Measurements from ENCODE around the gene PPP1R1C.

The PPP1R1C gene

GRCh38 chr2:182067393-182067792 lies 81.7 kb downstream of the PPP1R1C start:
- H3K4me2 ChIP-seq: no peak overlapping the region
- H3K9me3 ChIP-seq (replicated peaks in 1 of 11): no peaks in the 10 kb centered on the region
- no peaks in the 10 kb centered on the region for H3K27me3 ChIP-seq
- H3K36me3 ChIP-seq: no peaks in the 10 kb centered on the region
- H4K20me1 ChIP-seq: no peaks in the 10 kb centered on the region
- H3K4me1 ChIP-seq: no peaks in the 10 kb centered on the region
- no peak for TF ChIP-seq Cebpa-rat (IDR thresholded peaks at IDR 0.05)
- no peak overlapping the region for H3K9ac ChIP-seq
- no peak overlapping the region for H3K4me3 ChIP-seq
- no peak overlapping the region for H3K27ac ChIP-seq

DNA sequence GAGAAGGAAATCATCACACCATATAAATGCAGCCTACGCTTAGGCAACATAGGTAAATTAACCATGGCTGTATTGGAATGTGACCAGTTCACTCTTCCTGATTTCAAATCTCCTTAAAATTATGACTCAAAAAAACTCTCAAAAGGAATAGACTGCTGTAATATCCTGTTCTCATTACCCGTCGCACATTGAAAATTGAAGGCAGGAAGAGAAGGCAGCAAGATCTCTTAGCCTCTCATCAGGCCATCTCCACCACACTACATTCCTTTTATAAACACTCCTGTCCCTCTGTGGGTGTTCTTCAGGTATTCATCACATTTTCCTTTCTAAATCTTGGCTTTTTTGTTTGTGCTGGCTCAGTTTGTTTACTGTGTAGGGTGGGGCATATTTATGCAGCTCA lies 83.2 kb downstream of the PPP1R1C start:
- Histone ChIP-seq H4K20me1 (no peaks in the 10 kb centered on the region), H3K4me2 (no peak overlapping the region), H3K4me1 (no peaks in the 10 kb centered on the region), H3K27me3 (no peaks in the 10 kb centered on the region), H3K27ac (no peak overlapping the region), H3K9me3 (replicated peaks in 1 of 11) (no peaks in the 10 kb centered on the region), H3K4me3 (no peak overlapping the region), H3K36me3 (no peaks in the 10 kb centered on the region), H3K9ac (no peak overlapping the region)
- TF ChIP-seq Cebpa-rat (IDR thresholded peaks at IDR 0.05): no peak

- H3K36me3 ChIP-seq: no peaks in the 10 kb centered on the region
- H3K9me3 ChIP-seq (replicated peaks in 1 of 11): no peaks in the 10 kb centered on the region
- H3K9ac ChIP-seq: no peak overlapping the region
- no peak overlapping the region for H3K4me2 ChIP-seq
- H3K27me3 ChIP-seq: no peaks in the 10 kb centered on the region
- H3K27ac ChIP-seq: no peak overlapping the region
- H3K4me3 ChIP-seq: no peak overlapping the region
- no peak for TF ChIP-seq Cebpa-rat (IDR thresholded peaks at IDR 0.05)
- no peaks in the 10 kb centered on the region for H4K20me1 ChIP-seq
- H3K4me1 ChIP-seq: no peaks in the 10 kb centered on the region
Measured at GRCh38 chr2:182069416-182069815, 83.8 kb downstream of the PPP1R1C start.

DNA sequence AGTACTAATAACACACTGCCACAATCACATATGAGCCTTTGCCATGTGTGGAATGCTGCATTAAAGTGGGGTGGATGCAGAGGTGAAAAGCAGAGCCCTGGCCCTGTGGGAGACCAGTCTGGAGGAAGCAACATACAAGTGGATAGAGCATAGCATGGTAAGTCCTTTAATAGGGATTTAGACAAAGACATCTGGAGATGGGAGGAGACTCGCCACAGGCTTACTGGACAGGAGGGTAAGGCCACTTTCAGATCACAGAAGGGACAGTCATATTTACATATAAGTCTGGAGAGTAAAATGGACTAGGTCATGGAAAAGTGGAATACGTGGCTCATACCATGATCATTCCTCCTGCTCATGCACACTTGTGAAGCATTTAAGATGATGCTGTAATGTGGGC lies 84.3 kb downstream of the PPP1R1C start:
- Histone ChIP-seq H3K27me3 (no peaks in the 10 kb centered on the region), H3K4me2 (no peak overlapping the region), H3K36me3 (no peaks in the 10 kb centered on the region), H3K9ac (no peak overlapping the region), H3K4me1 (no peaks in the 10 kb centered on the region), H3K4me3 (no peak overlapping the region), H4K20me1 (no peaks in the 10 kb centered on the region), H3K27ac (no peak overlapping the region), H3K9me3 (replicated peaks in 1 of 11) (no peaks in the 10 kb centered on the region)
- TF ChIP-seq Cebpa-rat (IDR thresholded peaks at IDR 0.05): no peak

DNA sequence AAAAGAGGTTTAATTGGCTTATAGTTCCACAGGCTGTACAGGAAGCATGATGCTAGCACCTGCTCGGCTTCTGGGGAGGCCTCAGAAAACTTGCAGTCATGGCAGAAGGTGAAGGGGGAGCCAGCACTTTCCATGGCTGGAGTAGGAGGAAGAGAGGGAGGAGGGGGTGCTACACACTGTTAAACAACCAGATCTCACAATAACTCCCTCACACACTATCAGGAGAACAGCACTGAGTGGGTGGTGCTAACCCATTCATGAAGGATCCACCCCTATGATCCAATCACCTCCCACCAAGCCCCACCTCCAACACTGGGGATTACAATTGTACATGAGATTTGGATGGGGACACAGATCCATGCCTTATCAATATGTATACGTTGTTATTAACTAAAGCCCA lies 85.1 kb downstream of the PPP1R1C start:
- TF ChIP-seq Cebpa-rat (IDR thresholded peaks at IDR 0.05): no peak
- Histone ChIP-seq H3K27me3 (no peaks in the 10 kb centered on the region), H3K4me2 (no peak overlapping the region), H3K9ac (no peak overlapping the region), H3K27ac (no peak overlapping the region), H3K4me1 (no peaks in the 10 kb centered on the region), H4K20me1 (no peaks in the 10 kb centered on the region), H3K36me3 (no peaks in the 10 kb centered on the region), H3K9me3 (replicated peaks in 1 of 11) (peaks cover 0 to 3% (median 0%) of the 10 kb centered on the region in 11 experiments; a peak in 1 of 22 replicates), H3K4me3 (no peak overlapping the region)

DNA sequence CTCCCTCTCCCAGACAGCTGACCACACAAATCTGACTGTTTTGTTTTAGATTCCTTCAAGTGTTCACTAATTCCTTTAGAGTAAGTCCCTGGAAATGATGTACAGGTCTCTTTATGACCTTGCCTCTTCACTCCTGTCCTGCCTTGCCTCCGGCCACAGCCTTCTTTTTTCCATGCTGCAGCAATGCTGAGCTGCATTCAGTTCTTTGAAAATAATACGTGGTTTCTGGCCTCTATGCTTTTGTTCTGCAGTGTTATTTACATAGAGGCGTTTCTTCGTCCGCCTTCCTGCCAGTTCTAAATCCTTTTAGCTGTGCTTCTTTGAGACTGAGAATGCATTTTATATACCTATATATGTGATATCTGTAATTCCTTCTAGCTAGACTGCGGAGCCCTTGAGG lies 87.2 kb downstream of the PPP1R1C start:
- H3K27ac ChIP-seq: no peak overlapping the region
- H3K27me3 ChIP-seq: no peaks in the 10 kb centered on the region
- no peaks in the 10 kb centered on the region for H3K4me1 ChIP-seq
- H3K4me2 ChIP-seq: no peak overlapping the region
- no peaks in the 10 kb centered on the region for H4K20me1 ChIP-seq
- H3K36me3 ChIP-seq: no peaks in the 10 kb centered on the region
- no peak for TF ChIP-seq Cebpa-rat (IDR thresholded peaks at IDR 0.05)
- H3K9me3 ChIP-seq (replicated peaks in 1 of 11): peaks cover 0 to 3% (median 0%) of the 10 kb centered on the region in 11 experiments; a peak in 1 of 22 replicates
- H3K4me3 ChIP-seq: no peak overlapping the region
- H3K9ac ChIP-seq: no peak overlapping the region

DNA sequence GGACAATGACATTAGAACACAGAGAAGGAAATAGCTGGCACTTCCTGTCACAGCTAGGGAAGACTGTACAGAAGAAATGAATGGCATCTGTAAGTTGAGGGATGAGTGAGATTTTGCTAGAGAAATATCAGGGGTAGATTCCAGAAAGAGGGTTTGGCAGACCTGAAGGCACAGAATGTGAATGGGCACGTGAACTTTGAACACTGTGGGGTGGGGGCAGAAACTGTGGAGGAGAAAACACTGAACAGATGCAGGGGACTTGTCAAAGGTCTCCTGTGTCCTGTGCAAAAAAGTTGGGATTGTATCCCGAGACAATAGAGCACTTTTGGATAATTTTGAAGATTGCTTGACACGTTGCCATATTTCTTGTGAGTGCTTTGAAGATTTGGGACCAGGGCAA lies 88.0 kb downstream of the PPP1R1C start:
- TF ChIP-seq Cebpa-rat (IDR thresholded peaks at IDR 0.05): no peak
- Histone ChIP-seq H4K20me1 (no peaks in the 10 kb centered on the region), H3K4me2 (no peak overlapping the region), H3K4me3 (no peak overlapping the region), H3K36me3 (no peaks in the 10 kb centered on the region), H3K9me3 (replicated peaks in 1 of 11) (peaks cover 0 to 3% (median 0%) of the 10 kb centered on the region in 11 experiments; a peak in 1 of 22 replicates), H3K27me3 (no peaks in the 10 kb centered on the region), H3K9ac (no peak overlapping the region), H3K27ac (no peak overlapping the region), H3K4me1 (no peaks in the 10 kb centered on the region)

- no peak for TF ChIP-seq Cebpa-rat (IDR thresholded peaks at IDR 0.05)
- no peaks in the 10 kb centered on the region for H4K20me1 ChIP-seq
- H3K27ac ChIP-seq: no peak overlapping the region
- no peak overlapping the region for H3K4me3 ChIP-seq
- H3K9ac ChIP-seq: no peak overlapping the region
- no peaks in the 10 kb centered on the region for H3K36me3 ChIP-seq
- peaks cover 0 to 3% (median 0%) of the 10 kb centered on the region in 11 experiments; a peak in 1 of 22 replicates for H3K9me3 ChIP-seq (replicated peaks in 1 of 11)
- H3K4me1 ChIP-seq: peaks cover 0 to 18% (median 0%) of the 10 kb centered on the region in 10 experiments; a peak in 4 of 20 replicates
- no peaks in the 10 kb centered on the region for H3K27me3 ChIP-seq
- no peak overlapping the region for H3K4me2 ChIP-seq
Measured at GRCh38 chr2:182077023-182077422, 91.4 kb downstream of the PPP1R1C start.

GRCh38 chr2:182077448-182078142 lies 91.9 kb downstream of the PPP1R1C start:
- H3K4me3 ChIP-seq: no peak overlapping the region
- TF ChIP-seq Cebpa-rat (IDR thresholded peaks at IDR 0.05): no peak
- H4K20me1 ChIP-seq: no peaks in the 10 kb centered on the region
- H3K27me3 ChIP-seq: no peaks in the 10 kb centered on the region
- H3K4me1 ChIP-seq: peaks cover 0 to 18% (median 0%) of the 10 kb centered on the region in 10 experiments; a peak in 4 of 20 replicates
- H3K9me3 ChIP-seq (replicated peaks in 1 of 11): peaks cover 0 to 3% (median 0%) of the 10 kb centered on the region in 11 experiments; a peak in 1 of 22 replicates
- no peaks in the 10 kb centered on the region for H3K36me3 ChIP-seq
- no peak overlapping the region for H3K9ac ChIP-seq
- H3K4me2 ChIP-seq: no peak overlapping the region
- no peak overlapping the region for H3K27ac ChIP-seq

DNA sequence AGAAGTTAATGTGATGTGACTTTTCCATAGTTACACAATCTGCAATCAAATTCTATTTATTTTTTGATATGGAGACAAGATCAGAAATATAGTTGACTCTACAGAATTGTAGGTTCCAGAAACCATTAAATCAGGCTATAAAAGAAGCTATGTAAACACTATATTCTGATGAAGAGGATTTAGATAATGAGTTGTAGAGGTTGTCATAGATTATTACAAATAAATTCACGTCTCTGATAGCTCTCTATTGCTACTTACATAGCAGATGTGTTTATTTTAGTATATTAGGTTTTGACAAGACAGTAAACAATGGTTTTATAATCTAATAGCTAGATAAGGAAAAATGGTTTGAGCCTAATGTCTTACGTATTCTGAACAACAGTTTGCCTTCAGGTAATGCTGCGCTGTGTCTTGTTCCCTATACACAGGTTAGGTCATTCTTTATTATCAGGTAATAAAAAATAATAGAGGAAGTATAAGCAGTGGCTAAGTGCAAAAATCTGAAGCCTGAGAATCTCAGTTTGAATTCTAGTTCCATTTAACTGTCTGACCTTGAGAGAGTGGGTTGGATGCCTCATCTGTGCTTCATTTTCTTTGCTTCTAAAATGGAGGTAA lies 93.4 kb downstream of the PPP1R1C start:
- Histone ChIP-seq H3K9ac (no peak overlapping the region), H3K27me3 (no peaks in the 10 kb centered on the region), H3K9me3 (replicated peaks in 1 of 11) (peaks cover 0 to 3% (median 0%) of the 10 kb centered on the region in 11 experiments; a peak in 1 of 22 replicates), H3K4me2 (no peak overlapping the region), H4K20me1 (no peaks in the 10 kb centered on the region), H3K4me1 (peaks cover 0 to 18% (median 0%) of the 10 kb centered on the region in 10 experiments; a peak in 4 of 20 replicates), H3K36me3 (no peaks in the 10 kb centered on the region), H3K27ac (no peak overlapping the region), H3K4me3 (no peak overlapping the region)
- no peak for TF ChIP-seq Cebpa-rat (IDR thresholded peaks at IDR 0.05)

All from BLaER1 treated with 17β-estradiol and CSF1 and Interleukin-3, amounts not matched to agents 10 nM and 100 nM (cell line).